HFFc6 (cell line): ENCODE measurements around the gene BORCS5. TPM values are rescaled to one million over a fixed set of nuclear protein-coding genes. Genes with fewer than 3 reads are reported as not detected.

Experiments used
- DNase-seq: peaks from one replicate; pipeline ENCODE4 v3.0.0-alpha.2; 2018
- H3K27ac Mint-ChIP-seq: 2 replicates; pipeline ENCODE4 v1.8.0; 2020; ENCODE audit warnings: mild to moderate bottlenecking, mixed read lengths
- H3K27me3 Mint-ChIP-seq: 2 replicates; pipeline ENCODE4 v1.8.0; 2021; ENCODE audit warnings: mild to moderate bottlenecking, moderate library complexity, mixed read lengths; ENCODE audit not compliant: insufficient read depth
- H3K36me3 Mint-ChIP-seq: 2 replicates; pipeline ENCODE4 v1.8.0; 2021; ENCODE audit warnings: low read depth, mixed read lengths
- H3K4me1 Mint-ChIP-seq: 2 replicates; pipeline ENCODE4 v1.8.0; 2020; ENCODE audit warnings: low read depth, mixed read lengths
- H3K4me3 Mint-ChIP-seq: 2 replicates; pipeline ENCODE4 v1.8.0; 2020; ENCODE audit warnings: mild to moderate bottlenecking, moderate library complexity, mixed read lengths
- H3K9me3 Mint-ChIP-seq: 2 replicates; pipeline ENCODE4 v1.8.0; 2020; ENCODE audit warnings: mild to moderate bottlenecking, mixed read lengths
- CTCF ChIP-seq: fragments of 200-600 bp; sonication (generic); IDR thresholded peaks from 2 replicates; pipeline ENCODE4 v1.5.0; 2021; ENCODE audit warnings: antibody characterized with exemption, mild to moderate bottlenecking
- total RNA-seq, 6 experiments: library from RNA; stranded (reverse); fragmentation: NEBNext Ultra II Directional; extraction: Animal tissue kit (Norgen Biotek cat#: 25700); gene quantifications; 2 replicates in 1 of 6; 3 replicates in 5 of 6; pipeline ENCODE4 v1.2.3, GENCODE V29; 2021

BORCS5 gene
- total RNA-seq, 6 experiments from 2014 or later, result 8.7 to 13.9 (median 10.6) TPM

- peaks cover 5% of the 10 kb centered on the region for H3K4me1 Mint-ChIP-seq
- DNase-seq, result no peak
- H3K27me3 Mint-ChIP-seq, result no peaks in the 10 kb centered on the region; the same call in 1 of the 2 replicates
- H3K9me3 Mint-ChIP-seq, result no peaks in the 10 kb centered on the region
- H3K36me3 Mint-ChIP-seq, result peaks cover 12% of the 10 kb centered on the region
- H3K27ac Mint-ChIP-seq, result no peak overlapping the region
- no peak for TF ChIP-seq CTCF
- no peak overlapping the region for H3K4me3 Mint-ChIP-seq
Observed at GRCh38 chr12:12482959-12483358, 126.1 kb downstream of the BORCS5 start.

- DNase-seq, result no peak
- H3K4me3 Mint-ChIP-seq, result no peak overlapping the region
- H3K4me1 Mint-ChIP-seq, result peaks cover 10% of the 10 kb centered on the region
- TF ChIP-seq CTCF, result no peak
- no peaks in the 10 kb centered on the region for H3K9me3 Mint-ChIP-seq
- H3K36me3 Mint-ChIP-seq, result peaks cover 12% of the 10 kb centered on the region
- no peak overlapping the region for H3K27ac Mint-ChIP-seq
- H3K27me3 Mint-ChIP-seq, result no peaks in the 10 kb centered on the region; the same call in 1 of the 2 replicates
Observed at GRCh38 chr12:12483438-12483837, 126.6 kb downstream of the BORCS5 start.

- Mint-ChIP-seq H3K27ac (no peak overlapping the region), H3K36me3 (peaks cover 5% of the 10 kb centered on the region), H3K4me1 (peaks cover 10% of the 10 kb centered on the region), H3K9me3 (no peaks in the 10 kb centered on the region), H3K4me3 (no peak overlapping the region), H3K27me3 (no peaks in the 10 kb centered on the region; the same call in 1 of the 2 replicates)
- no peak for DNase-seq
- TF ChIP-seq CTCF, result no peak
Observed at GRCh38 chr12:12486661-12487240, 129.9 kb downstream of the BORCS5 start.

GRCh38 chr12:12487490-12487889 is 130.6 kb downstream of the BORCS5 start:
- Mint-ChIP-seq H3K4me3 (no peak overlapping the region), H3K4me1 (peaks cover 10% of the 10 kb centered on the region), H3K9me3 (no peaks in the 10 kb centered on the region), H3K27me3 (no peaks in the 10 kb centered on the region), H3K36me3 (peaks cover 5% of the 10 kb centered on the region), H3K27ac (no peak overlapping the region)
- no peak for DNase-seq
- TF ChIP-seq CTCF, result no peak

GRCh38 chr12:12488296-12488695 is 131.4 kb downstream of the BORCS5 start:
- Mint-ChIP-seq H3K27me3 (no peaks in the 10 kb centered on the region), H3K9me3 (no peaks in the 10 kb centered on the region), H3K4me1 (peaks cover 10% of the 10 kb centered on the region), H3K36me3 (peaks cover 5% of the 10 kb centered on the region), H3K27ac (no peak overlapping the region), H3K4me3 (no peak overlapping the region)
- DNase-seq, result no peak
- no peak for TF ChIP-seq CTCF
